Lower leg skin (tissue), 3 donors: ENCODE measurements around the gene NCEH1.

Experiments used
- CTCF ChIP-seq, 3 donors: fragments of 450-650 bp; IDR thresholded peaks; one replicate each; pipeline ENCODE4 v1.5.1; 2016; ENCODE audit warnings: antibody characterized with exemption in 3 of 3, mild to moderate bottlenecking in 3 of 3, moderate library complexity in 2 of 3
- POLR2A ChIP-seq, 2 donors: fragments of 450-650 bp; IDR thresholded peaks; one replicate each; pipeline ENCODE4 v1.6.1; 2016 to 2017; ENCODE audit warnings: antibody characterized with exemption in 2 of 2, mild to moderate bottlenecking in 1 of 2, moderate library complexity in 1 of 2

DNA sequence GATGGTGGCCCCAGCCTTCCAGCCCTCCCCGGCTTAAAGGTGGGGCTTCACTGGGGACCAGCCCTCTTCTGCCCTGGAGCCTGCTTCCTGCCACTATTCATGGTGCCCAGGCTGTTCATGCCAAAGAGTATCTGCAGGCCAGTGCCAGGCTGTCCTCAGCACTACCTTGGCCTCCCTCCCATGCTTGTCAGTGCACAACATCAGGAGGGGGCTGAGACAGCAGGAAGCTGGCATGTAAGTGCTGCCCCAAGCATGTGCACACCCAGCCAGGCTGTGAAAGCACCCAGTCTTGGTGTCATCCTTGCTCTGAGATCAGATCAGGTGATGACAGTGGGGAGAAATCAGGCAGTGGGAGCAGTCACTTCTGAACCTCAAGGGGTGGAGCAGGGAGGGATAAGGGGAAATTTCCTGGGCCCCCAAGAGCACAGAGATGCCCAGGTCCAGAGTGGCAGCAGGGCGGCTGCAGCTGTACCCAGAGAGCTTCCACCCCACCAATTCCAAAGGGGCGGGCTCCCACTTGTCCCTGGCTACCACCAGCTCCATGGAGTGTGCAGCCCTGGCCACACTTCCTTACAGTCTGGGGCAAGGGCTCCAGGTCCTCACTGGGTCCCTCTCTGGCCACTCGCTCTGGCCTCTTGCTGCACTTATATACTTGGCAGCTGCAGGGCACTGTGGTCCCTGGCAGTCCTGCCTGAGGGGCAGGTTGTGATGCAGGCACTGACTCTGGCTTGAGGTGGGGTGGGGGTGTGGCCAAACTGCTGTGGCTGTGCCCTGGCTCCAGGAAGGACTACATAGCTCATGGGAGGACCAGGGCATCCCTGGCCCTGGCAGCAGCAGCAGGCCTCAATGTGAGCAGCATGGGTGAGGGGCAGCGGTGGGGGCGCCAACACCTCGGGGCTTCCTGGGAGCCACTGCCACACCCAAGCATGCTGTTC, 96.3 kb downstream of the NCEH1 start:
- TF ChIP-seq CTCF (IDR thresholded peaks at IDR 0.05) (no peak), POLR2A (IDR thresholded peaks at IDR 0.05) (no peak)
